ENCODE measurements around the gene VNN1.

DNA sequence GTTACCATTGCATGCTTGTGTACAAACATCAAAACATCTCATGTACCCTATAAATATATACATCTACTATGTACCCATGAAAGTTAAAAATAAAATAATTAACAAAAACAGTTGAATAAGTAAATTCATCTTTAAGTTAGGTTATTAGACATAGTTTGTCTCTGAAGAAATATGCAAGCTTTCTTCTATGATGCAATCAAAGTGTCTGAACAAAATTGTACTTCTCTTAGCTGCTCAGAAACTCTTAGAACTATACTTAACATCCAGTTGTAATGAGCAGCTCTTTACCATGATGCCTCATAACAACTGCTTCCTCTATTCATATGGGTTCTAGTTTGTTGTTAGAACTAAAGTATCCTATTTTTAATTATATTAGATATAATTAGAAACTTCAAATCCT is 5.9 kb downstream of the VNN1 start:
- TF ChIP-seq, protein P1, sequence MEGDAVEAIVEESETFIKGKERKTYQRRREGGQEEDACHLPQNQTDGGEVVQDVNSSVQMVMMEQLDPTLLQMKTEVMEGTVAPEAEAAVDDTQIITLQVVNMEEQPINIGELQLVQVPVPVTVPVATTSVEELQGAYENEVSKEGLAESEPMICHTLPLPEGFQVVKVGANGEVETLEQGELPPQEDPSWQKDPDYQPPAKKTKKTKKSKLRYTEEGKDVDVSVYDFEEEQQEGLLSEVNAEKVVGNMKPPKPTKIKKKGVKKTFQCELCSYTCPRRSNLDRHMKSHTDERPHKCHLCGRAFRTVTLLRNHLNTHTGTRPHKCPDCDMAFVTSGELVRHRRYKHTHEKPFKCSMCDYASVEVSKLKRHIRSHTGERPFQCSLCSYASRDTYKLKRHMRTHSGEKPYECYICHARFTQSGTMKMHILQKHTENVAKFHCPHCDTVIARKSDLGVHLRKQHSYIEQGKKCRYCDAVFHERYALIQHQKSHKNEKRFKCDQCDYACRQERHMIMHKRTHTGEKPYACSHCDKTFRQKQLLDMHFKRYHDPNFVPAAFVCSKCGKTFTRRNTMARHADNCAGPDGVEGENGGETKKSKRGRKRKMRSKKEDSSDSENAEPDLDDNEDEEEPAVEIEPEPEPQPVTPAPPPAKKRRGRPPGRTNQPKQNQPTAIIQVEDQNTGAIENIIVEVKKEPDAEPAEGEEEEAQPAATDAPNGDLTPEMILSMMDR (IDR thresholded peaks at IDR 0.05) = no peak
- TF ChIP-seq EP300 (IDR thresholded peaks at IDR 0.05) = no peak
- TF ChIP-seq POLR2AphosphoS5 (IDR thresholded peaks at IDR 0.05) = no peak
- no peak for TF ChIP-seq POLR2A (IDR thresholded peaks at IDR 0.05)

Measured in upper lobe of left lung (tissue), 4 donors.